HepG2 (cell line): ENCODE data around the gene PLSCR3. TPM values are rescaled to one million over a fixed set of nuclear protein-coding genes. Genes with fewer than 3 reads are reported as not detected.

ENCODE experiments used
- ATF5 ChIP-seq: sonication (generic); formaldehyde crosslinking; IDR thresholded peaks from 2 replicates; pipeline ENCODE4 v1.4.0; 2020; ENCODE audit warnings: mild to moderate bottlenecking, low read depth, missing genetic modification reagents
- CHD2 ChIP-seq: IDR thresholded peaks from 2 replicates; pipeline ENCODE4 v1.6.1; 2011; ENCODE audit warnings: low read depth, low read length, improper control_type of control experiment
- GPBP1L1 ChIP-seq: sonication (generic); formaldehyde crosslinking; IDR thresholded peaks from 2 replicates; pipeline ENCODE4 v1.5.0; 2020; ENCODE audit warnings: mild to moderate bottlenecking, missing genetic modification reagents
- HNRNPLL ChIP-seq: fragments of 200-400 bp; formaldehyde crosslinking; IDR thresholded peaks from 2 replicates; pipeline ENCODE4 v1.6.1; 2017; ENCODE audit warnings: mild to moderate bottlenecking, low read depth, low read length; ENCODE audit not compliant: poor library complexity, severe bottlenecking
- HOMEZ ChIP-seq: IDR thresholded peaks from 2 replicates; pipeline ENCODE4 v1.6.1; 2016; ENCODE audit warnings: low read depth
- RERE ChIP-seq: IDR thresholded peaks from 2 replicates; pipeline ENCODE4 v1.6.1; 2016; ENCODE audit warnings: low read depth, missing genetic modification reagents, missing compliant biosample characterization
- TFDP1 ChIP-seq: IDR thresholded peaks from 2 replicates; pipeline ENCODE4 v1.6.1; 2016; ENCODE audit warnings: missing compliant biosample characterization, missing genetic modification reagents, borderline replicate concordance
- ZBTB7A ChIP-seq: sonication (generic); formaldehyde crosslinking; IDR thresholded peaks from 2 replicates; pipeline ENCODE4 v1.8.0; 2022; ENCODE audit warnings: mild to moderate bottlenecking, missing genetic modification reagents
- ZKSCAN5 ChIP-seq: sonication (generic); formaldehyde crosslinking; IDR thresholded peaks from 2 replicates; pipeline ENCODE4 v1.5.1; 2020; ENCODE audit warnings: mild to moderate bottlenecking, missing genetic modification reagents
- ZNF275 ChIP-seq: sonication (generic); formaldehyde crosslinking; IDR thresholded peaks from 2 replicates; pipeline ENCODE4 v1.8.0; 2022; ENCODE audit warnings: missing genetic modification reagents, mild to moderate bottlenecking, inconsistent platforms, borderline replicate concordance
- ZNF329 ChIP-seq: sonication (generic); formaldehyde crosslinking; IDR thresholded peaks from 2 replicates; pipeline ENCODE4 v1.9.0; 2021; ENCODE audit warnings: low read depth, mild to moderate bottlenecking, missing genetic modification reagents
- ZNF615 ChIP-seq: sonication (generic); formaldehyde crosslinking; IDR thresholded peaks from 2 replicates; pipeline ENCODE4 v1.5.0; 2020; ENCODE audit warnings: mild to moderate bottlenecking, missing genetic modification reagents, borderline replicate concordance
- ZNF724P ChIP-seq: sonication (generic); formaldehyde crosslinking; IDR thresholded peaks from 2 replicates; pipeline ENCODE4 v1.8.0; 2022; ENCODE audit warnings: missing genetic modification reagents, borderline replicate concordance
- polyA plus RNA-seq, 8 experiments: library from polyadenylated mRNA; depleted of rRNA in 3 of 8; stranded (reverse) in 7 of 8; unstranded in 1 of 8; fragments of >200 nt; fragmentation: Illumina TruSeq in 4 of 8; extraction: Trizol in 4 of 8; gene quantifications; 2 replicates each; pipeline versions ENCODE4 v1.2.1 to v1.2.3, GENCODE V29; 2011 to 2016; ENCODE audit warnings: low read depth in 4 of 8, missing spikeins in 1 of 8, mixed read lengths in 1 of 8; ENCODE audit not compliant: insufficient read depth in 1 of 8
- total RNA-seq, 5 experiments: library from RNA; depleted of rRNA; stranded (reverse); fragments of >200 nt; fragmentation: Illumina TruSeq; extraction: Trizol; gene quantifications; 2 replicates each; pipeline ENCODE4 v1.2.3, GENCODE V29; 2016; ENCODE audit warnings: low read depth in 1 of 5

The PLSCR3 gene
- total and polyA plus RNA-seq, 2 of the 13 experiments (the other 11 are each of a cell fraction or from before 2014, with no cell fraction given): 5.6 to 6.2 TPM

GRCh38 chr17:7435676-7436555 is 41.6 kb upstream of the PLSCR3 start (continued):
- TF ChIP-seq HNRNPLL (peak; percentile 95), TFDP1 (CRISPR knock-in tag) (no peak), ATF5 (CRISPR knock-in tag) (no peak), ZKSCAN5 (CRISPR knock-in tag) (no peak), ZNF329 (no peak), ZNF615 (no peak), CHD2 (no peak), GPBP1L1 (CRISPR knock-in tag) (no peak), ZNF275 (no peak), RERE (CRISPR knock-in tag) (no peak), ZBTB7A (CRISPR knock-in tag) (no peak), HOMEZ (CRISPR knock-in tag) (no peak), ZNF724P (CRISPR knock-in tag) (no peak)
